Neural progenitor cell (in vitro differentiated cells): ENCODE results near the gene OR56A1. TPM values are rescaled to one million over a fixed set of nuclear protein-coding genes. Genes with fewer than 3 reads are reported as not detected.

Source experiments
- DNase-seq: peaks from one replicate; pipeline ENCODE4 v3.0.0-alpha.2; 2016; ENCODE audit warnings: low spot score
- H2AFZ ChIP-seq: fragments of 200-600 bp; sonication (generic); replicated peaks from 2 replicates; pipeline ENCODE4 v1.6.1; 2016; ENCODE audit warnings: antibody characterized with exemption
- H3F3A ChIP-seq: fragments of 200-600 bp; sonication (generic); 2 replicates; pipeline ENCODE4 v1.6.1; 2016; ENCODE audit warnings: antibody characterized with exemption, low read depth
- H3K27ac ChIP-seq: fragments of 200-600 bp; sonication (generic); 2 replicates; pipeline ENCODE4 v1.5.1; 2016; ENCODE audit warnings: mild to moderate bottlenecking
- H3K27me3 ChIP-seq: fragments of 200-600 bp; sonication (generic); 2 replicates; pipeline ENCODE4 v1.6.1; 2016; ENCODE audit warnings: mild to moderate bottlenecking, moderate library complexity
- H3K36me3 ChIP-seq: fragments of 200-600 bp; sonication (generic); 2 replicates; pipeline ENCODE4 v1.5.1; 2016
- H3K4me1 ChIP-seq: fragments of 200-600 bp; sonication (generic); 2 replicates; pipeline ENCODE4 v1.6.1; 2016; ENCODE audit warnings: mixed run types
- H3K4me2 ChIP-seq: fragments of 200-600 bp; sonication (generic); 2 replicates; pipeline ENCODE4 v1.6.1; 2016
- H3K4me3 ChIP-seq: fragments of 200-600 bp; sonication (generic); 2 replicates; pipeline ENCODE4 v1.5.1; 2016
- H3K79me2 ChIP-seq: fragments of 200-600 bp; sonication (generic); 2 replicates; pipeline ENCODE4 v1.6.1; 2016; ENCODE audit warnings: low read depth
- H3K9ac ChIP-seq: fragments of 200-600 bp; sonication (generic); 2 replicates; pipeline ENCODE4 v1.6.1; 2016
- H3K9me3 ChIP-seq: fragments of 200-600 bp; sonication (generic); 2 replicates; pipeline ENCODE4 v1.5.1; 2016; ENCODE audit warnings: low read depth
- H4K20me1 ChIP-seq: fragments of 200-600 bp; sonication (generic); 2 replicates; pipeline ENCODE4 v1.6.1; 2016; ENCODE audit warnings: low read depth
- H3K27ac Mint-ChIP-seq: 3 replicates; pipeline ENCODE4 v1.8.0; 2021; ENCODE audit warnings: mixed read lengths
- H3K27me3 Mint-ChIP-seq: 2 replicates; pipeline ENCODE4 v1.8.0; 2022; ENCODE audit warnings: low read depth, mild to moderate bottlenecking, inconsistent platforms, moderate library complexity, mixed read lengths; ENCODE audit not compliant: insufficient read depth
- H3K36me3 Mint-ChIP-seq: 3 replicates; pipeline ENCODE4 v1.8.0; 2021; ENCODE audit warnings: mixed read lengths
- H3K4me1 Mint-ChIP-seq: 3 replicates; pipeline ENCODE4 v1.8.0; 2021; ENCODE audit warnings: mixed read lengths
- H3K4me3 Mint-ChIP-seq: 3 replicates; pipeline ENCODE4 v1.8.0; 2021; ENCODE audit warnings: mild to moderate bottlenecking, moderate library complexity, mixed read lengths
- H3K9me3 Mint-ChIP-seq: 3 replicates; pipeline ENCODE4 v1.8.0; 2020; ENCODE audit warnings: mixed read lengths
- CTCF ChIP-seq: fragments of 200-600 bp; sonication (generic); IDR thresholded peaks from 2 replicates; pipeline ENCODE4 v1.5.1; 2017; ENCODE audit warnings: antibody characterized with exemption, mild to moderate bottlenecking
- EZH2 ChIP-seq: fragments of 200-600 bp; sonication (generic); IDR thresholded peaks from 2 replicates; pipeline ENCODE4 v1.6.1; 2017; ENCODE audit warnings: antibody characterized with exemption, mild to moderate bottlenecking, moderate library complexity
- EZH2phosphoT487 ChIP-seq: fragments of 200-600 bp; sonication (generic); IDR thresholded peaks from 2 replicates; pipeline ENCODE4 v1.6.1; 2017; ENCODE audit warnings: antibody characterized with exemption
- small RNA-seq: library from RNA; depleted of rRNA; stranded (forward); fragments of <200 nt; gene quantifications from one replicate; pipeline ENCODE3, GENCODE V24; 2015
- total RNA-seq: library from RNA; depleted of rRNA; stranded (reverse); fragments of >200 nt; gene quantifications from 2 replicates; pipeline ENCODE4 v1.2.3, GENCODE V29; 2015; ENCODE audit warnings: low replicate concordance

The OR56A1 gene
- total RNA-seq, 1 donor from 2014 or later, result 1.8 TPM

DNA sequence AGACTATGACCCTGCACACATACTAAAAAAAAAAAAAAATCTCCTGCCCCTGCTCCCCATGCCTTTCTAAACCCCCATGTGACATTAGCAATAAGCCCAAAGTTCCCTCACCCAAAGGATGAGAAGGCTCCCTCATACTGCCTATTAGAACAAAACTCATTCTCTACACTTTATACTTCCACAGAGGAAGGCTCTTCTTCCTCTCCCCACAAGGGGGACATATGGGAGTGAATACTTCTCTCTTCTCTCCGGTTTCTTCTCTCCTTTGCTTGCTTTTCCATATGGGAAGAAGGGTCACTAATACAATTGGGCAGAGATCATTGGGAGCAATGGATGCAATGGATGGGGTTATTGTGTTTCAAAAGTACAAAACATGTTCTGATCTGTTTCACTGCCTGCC is 47.1 kb downstream of the OR56A1 start:
- Mint-ChIP-seq H3K4me1 (no peaks in the 10 kb centered on the region), H3K27ac (no peak overlapping the region), H3K4me3 (no peak overlapping the region), H3K36me3 (no peaks in the 10 kb centered on the region), H3K9me3 (peaks cover 11% of the 10 kb centered on the region), H3K27me3 (peaks cover 2% of the 10 kb centered on the region)
- Histone ChIP-seq H2AFZ (no peak overlapping the region), H4K20me1 (no peaks in the 10 kb centered on the region), H3K9ac (no peak overlapping the region), H3K27me3 (no peaks in the 10 kb centered on the region), H3K4me3 (no peak overlapping the region), H3K36me3 (no peaks in the 10 kb centered on the region), H3F3A (no peaks in the 10 kb centered on the region), H3K79me2 (no peaks in the 10 kb centered on the region), H3K4me2 (no peak overlapping the region), H3K9me3 (no peaks in the 10 kb centered on the region), H3K4me1 (no peaks in the 10 kb centered on the region), H3K27ac (no peak overlapping the region)
- TF ChIP-seq CTCF (peak; percentile 27), EZH2 (no peak)
- no peak for DNase-seq

- DNase-seq, result no peak
- no peak overlapping the region for H3K27ac ChIP-seq
- Mint-ChIP-seq H3K27ac (no peak overlapping the region), H3K27me3 (no peaks in the 10 kb centered on the region), H3K9me3 (peaks cover 2% of the 10 kb centered on the region), H3K36me3 (no peaks in the 10 kb centered on the region), H3K4me1 (no peaks in the 10 kb centered on the region), H3K4me3 (no peak overlapping the region)
- H3F3A ChIP-seq, result no peaks in the 10 kb centered on the region
- no peaks in the 10 kb centered on the region for H4K20me1 ChIP-seq
- no peaks in the 10 kb centered on the region for H3K27me3 ChIP-seq
- H3K79me2 ChIP-seq, result no peaks in the 10 kb centered on the region
- TF ChIP-seq EZH2phosphoT487 (no peak), EZH2 (no peak), CTCF (no peak)
- H3K4me2 ChIP-seq, result no peak overlapping the region
- H3K36me3 ChIP-seq, result no peaks in the 10 kb centered on the region
- no peak overlapping the region for H3K9ac ChIP-seq
- H3K4me3 ChIP-seq, result no peak overlapping the region
- no peak overlapping the region for H2AFZ ChIP-seq
- H3K4me1 ChIP-seq, result no peaks in the 10 kb centered on the region
- H3K9me3 ChIP-seq, result peaks cover 3% of the 10 kb centered on the region
These were observed 57.0 kb downstream of the OR56A1 start for GRCh38 chr11:5973530-5973929.

Small RNAs within 50 kb of the gene (small RNA-seq; reads per million reads assigned to genes)
- gene RNA5SP329, result not detected

Other genes with a start within 250 kb of the OR56A1 start
- gene OR52N5, start 247.4 kb downstream of the OR56A1 start, total RNA-seq, result not detected in 2 replicates
- 0.12 TPM in 1 of 2 replicates, not detected in the other for gene OR52N1, start 239.5 kb downstream of the OR56A1 start, total RNA-seq
- gene OR52N2, start 221.8 kb downstream of the OR56A1 start, total RNA-seq, result not detected in 2 replicates
- gene OR52E6, start 188.9 kb downstream of the OR56A1 start, total RNA-seq, result not detected in 2 replicates
- gene OR52E8, start 173.1 kb downstream of the OR56A1 start, total RNA-seq, result 0.46 TPM in 1 of 2 replicates, not detected in the other
- not detected in 2 replicates for gene OR52E4, start 150.1 kb downstream of the OR56A1 start, total RNA-seq
- gene OR52E5, start 137.6 kb downstream of the OR56A1 start, total RNA-seq, result not detected in 2 replicates
- gene OR56A3, start 88.5 kb downstream of the OR56A1 start, total RNA-seq, result not detected in 2 replicates
- gene OR56A5, start 62.3 kb downstream of the OR56A1 start, total RNA-seq, result 0.40 TPM in 1 of 2 replicates, not detected in the other
- gene OR52L1, start 43.8 kb downstream of the OR56A1 start, total RNA-seq, result 2.3 TPM in 1 of 2 replicates, not detected in the other
- gene OR56A4, start 23.8 kb downstream of the OR56A1 start, total RNA-seq, result 0.30 and 0.62 TPM in 2 replicates
- not detected in 2 replicates for gene OR56B4, start 76.9 kb upstream of the OR56A1 start, total RNA-seq
- gene OR52B2, start 139.6 kb upstream of the OR56A1 start, total RNA-seq, result not detected in 2 replicates
- gene OR52W1, start 168.5 kb upstream of the OR56A1 start, total RNA-seq, result not detected in 2 replicates
- gene C11orf42, start 174.8 kb upstream of the OR56A1 start, total RNA-seq, result not detected in 2 replicates
- gene FHIP1B, start 203.9 kb upstream of the OR56A1 start, total RNA-seq, result 12.0 and 38.7 TPM in 2 replicates
- gene CNGA4, start 208.3 kb upstream of the OR56A1 start, total RNA-seq, result 0.15 TPM in 1 of 2 replicates, not detected in the other
- gene CCKBR, start 229.1 kb upstream of the OR56A1 start, total RNA-seq, result 8.2 and 14.3 TPM in 2 replicates